ENCODE results near the gene SPDL1.

The SPDL1 gene

GRCh38 chr5:169542811-169543210 is 40.8 kb upstream of the SPDL1 start:
- no peaks in the 10 kb centered on the region for H3K36me3 ChIP-seq (ENCODE audit: control insufficient read depth in 1 of 2, insufficient read depth in 2 of 2, low read depth in 1 of 2, low read length in 2 of 2)
- no peak overlapping the region for H3K23ac ChIP-seq (ENCODE audit: low read length in 2 of 2)
- no peak overlapping the region for H2BK5ac ChIP-seq (ENCODE audit: low read depth, low read length, poor library complexity, severe bottlenecking)
- no peak overlapping the region for H2BK15ac ChIP-seq (ENCODE audit: low read depth, poor library complexity, severe bottlenecking)
- H3K9me3 ChIP-seq (ENCODE audit: control insufficient read depth, low read length): peaks cover 9% of the 10 kb centered on the region
- H3K4me1 ChIP-seq (ENCODE audit: control insufficient read depth, insufficient read depth, low read depth, low read length): no peaks in the 10 kb centered on the region
- no peak for DNase-seq
- H3K18ac ChIP-seq (ENCODE audit: low read depth in 1 of 2, low read length in 2 of 2): no peak overlapping the region
- H3K14ac ChIP-seq (ENCODE audit: low read length in 2 of 2): no peak overlapping the region
- no peak overlapping the region for H2AK5ac ChIP-seq (ENCODE audit: low read length, severe bottlenecking)
- no peak overlapping the region for H4K91ac ChIP-seq (ENCODE audit: low read length)
- no peak overlapping the region for H3K27ac ChIP-seq (ENCODE audit: low read length, poor library complexity, severe bottlenecking)
- H3K4me3 ChIP-seq (ENCODE audit: insufficient read depth in 1 of 2, low read depth in 1 of 2, low read length in 2 of 2): no peak overlapping the region
- H2AFZ ChIP-seq (ENCODE audit: low read depth, low read length): no peak overlapping the region
- no peak overlapping the region for H4K8ac ChIP-seq (ENCODE audit: low read length)
- H3K4me2 ChIP-seq (ENCODE audit: low read length, poor library complexity, severe bottlenecking): no peak overlapping the region
- no peak overlapping the region for H2BK120ac ChIP-seq (ENCODE audit: low read depth, low read length)
- H2BK12ac ChIP-seq (ENCODE audit: low read length in 2 of 2): no peak overlapping the region
- H3K27me3 ChIP-seq (ENCODE audit: control insufficient read depth in 1 of 2, insufficient read depth in 1 of 2, low read length in 2 of 2): no peaks in the 10 kb centered on the region
- H3K79me1 ChIP-seq (replicated peaks; ENCODE audit: low read length, poor library complexity, severe bottlenecking): no peaks in the 10 kb centered on the region
- no peak overlapping the region for H3K4ac ChIP-seq (ENCODE audit: low read depth in 1 of 2, low read length in 2 of 2)
- no CpG with 5 or more reads among the region's 2 CpGs for WGBS
- H3K9ac ChIP-seq (ENCODE audit: low read length): no peak overlapping the region

GRCh38 chr5:169544264-169544950 is 39.2 kb upstream of the SPDL1 start:
- Histone ChIP-seq H3K4me3 (ENCODE audit: insufficient read depth in 1 of 2, low read depth in 1 of 2, low read length in 2 of 2) (no peak overlapping the region), H3K9ac (ENCODE audit: low read length) (no peak overlapping the region), H3K27ac (ENCODE audit: low read length, poor library complexity, severe bottlenecking) (no peak overlapping the region), H3K18ac (ENCODE audit: low read depth in 1 of 2, low read length in 2 of 2) (no peak overlapping the region), H3K27me3 (ENCODE audit: control insufficient read depth in 1 of 2, insufficient read depth in 1 of 2, low read length in 2 of 2) (peaks cover 0 to 3% of the 10 kb centered on the region in 2 experiments), H3K79me1 (replicated peaks; ENCODE audit: low read length, poor library complexity, severe bottlenecking) (no peaks in the 10 kb centered on the region), H3K23ac (ENCODE audit: low read length in 2 of 2) (no peak overlapping the region), H2BK12ac (ENCODE audit: low read length in 2 of 2) (no peak overlapping the region), H3K36me3 (ENCODE audit: control insufficient read depth in 1 of 2, insufficient read depth in 2 of 2, low read depth in 1 of 2, low read length in 2 of 2) (no peaks in the 10 kb centered on the region), H2BK15ac (ENCODE audit: low read depth, poor library complexity, severe bottlenecking) (no peak overlapping the region), H3K4ac (ENCODE audit: low read depth in 1 of 2, low read length in 2 of 2) (no peak overlapping the region), H2AFZ (ENCODE audit: low read depth, low read length) (no peak overlapping the region), H3K14ac (ENCODE audit: low read length in 2 of 2) (no peak overlapping the region), H2BK5ac (ENCODE audit: low read depth, low read length, poor library complexity, severe bottlenecking) (no peak overlapping the region), H2AK5ac (ENCODE audit: low read length, severe bottlenecking) (no peak overlapping the region), H4K91ac (ENCODE audit: low read length) (no peak overlapping the region), H4K8ac (ENCODE audit: low read length) (no peak overlapping the region), H2BK120ac (ENCODE audit: low read depth, low read length) (no peak overlapping the region), H3K4me2 (ENCODE audit: low read length, poor library complexity, severe bottlenecking) (no peak overlapping the region), H3K4me1 (ENCODE audit: control insufficient read depth, insufficient read depth, low read depth, low read length) (no peaks in the 10 kb centered on the region), H3K9me3 (ENCODE audit: control insufficient read depth, low read length) (peaks cover 9% of the 10 kb centered on the region)
- DNase-seq: no peak
- 100% methylated on average over 1 of the region's 2 CpGs for WGBS

GRCh38 chr5:169545762-169546161 is 37.8 kb upstream of the SPDL1 start:
- 83% methylated on average over 1 of the region's 1 CpG for WGBS
- Histone ChIP-seq H2BK120ac (ENCODE audit: low read depth, low read length) (no peak overlapping the region), H3K14ac (ENCODE audit: low read length in 2 of 2) (no peak overlapping the region), H2BK15ac (ENCODE audit: low read depth, poor library complexity, severe bottlenecking) (no peak overlapping the region), H3K4me1 (ENCODE audit: control insufficient read depth, insufficient read depth, low read depth, low read length) (no peaks in the 10 kb centered on the region), H3K4ac (ENCODE audit: low read depth in 1 of 2, low read length in 2 of 2) (no peak overlapping the region), H3K4me2 (ENCODE audit: low read length, poor library complexity, severe bottlenecking) (no peak overlapping the region), H4K91ac (ENCODE audit: low read length) (no peak overlapping the region), H3K79me1 (replicated peaks; ENCODE audit: low read length, poor library complexity, severe bottlenecking) (no peaks in the 10 kb centered on the region), H4K8ac (ENCODE audit: low read length) (no peak overlapping the region), H2BK5ac (ENCODE audit: low read depth, low read length, poor library complexity, severe bottlenecking) (no peak overlapping the region), H3K18ac (ENCODE audit: low read depth in 1 of 2, low read length in 2 of 2) (no peak overlapping the region), H3K4me3 (ENCODE audit: insufficient read depth in 1 of 2, low read depth in 1 of 2, low read length in 2 of 2) (no peak overlapping the region), H3K9me3 (ENCODE audit: control insufficient read depth, low read length) (peaks cover 9% of the 10 kb centered on the region), H2BK12ac (ENCODE audit: low read length in 2 of 2) (no peak overlapping the region), H3K36me3 (ENCODE audit: control insufficient read depth in 1 of 2, insufficient read depth in 2 of 2, low read depth in 1 of 2, low read length in 2 of 2) (no peaks in the 10 kb centered on the region), H2AFZ (ENCODE audit: low read depth, low read length) (no peak overlapping the region), H3K27me3 (ENCODE audit: control insufficient read depth in 1 of 2, insufficient read depth in 1 of 2, low read length in 2 of 2) (peaks cover 0 to 3% of the 10 kb centered on the region in 2 experiments), H3K9ac (ENCODE audit: low read length) (no peak overlapping the region), H3K27ac (ENCODE audit: low read length, poor library complexity, severe bottlenecking) (no peak overlapping the region), H2AK5ac (ENCODE audit: low read length, severe bottlenecking) (no peak overlapping the region), H3K23ac (ENCODE audit: low read length in 2 of 2) (no peak overlapping the region)
- no peak for DNase-seq

- Histone ChIP-seq H3K4ac (ENCODE audit: low read depth in 1 of 2, low read length in 2 of 2) (no peak overlapping the region), H2BK15ac (ENCODE audit: low read depth, poor library complexity, severe bottlenecking) (no peak overlapping the region), H3K27me3 (ENCODE audit: control insufficient read depth in 1 of 2, insufficient read depth in 1 of 2, low read length in 2 of 2) (peaks cover 0 to 3% of the 10 kb centered on the region in 2 experiments), H2BK12ac (ENCODE audit: low read length in 2 of 2) (no peak overlapping the region), H3K14ac (ENCODE audit: low read length in 2 of 2) (no peak overlapping the region), H3K4me2 (ENCODE audit: low read length, poor library complexity, severe bottlenecking) (no peak overlapping the region), H3K4me3 (ENCODE audit: insufficient read depth in 1 of 2, low read depth in 1 of 2, low read length in 2 of 2) (no peak overlapping the region), H3K4me1 (ENCODE audit: control insufficient read depth, insufficient read depth, low read depth, low read length) (no peaks in the 10 kb centered on the region), H3K9me3 (ENCODE audit: control insufficient read depth, low read length) (peaks cover 6% of the 10 kb centered on the region), H3K36me3 (ENCODE audit: control insufficient read depth in 1 of 2, insufficient read depth in 2 of 2, low read depth in 1 of 2, low read length in 2 of 2) (no peaks in the 10 kb centered on the region), H3K9ac (ENCODE audit: low read length) (no peak overlapping the region), H3K23ac (ENCODE audit: low read length in 2 of 2) (no peak overlapping the region), H4K8ac (ENCODE audit: low read length) (no peak overlapping the region), H2BK120ac (ENCODE audit: low read depth, low read length) (no peak overlapping the region), H3K27ac (ENCODE audit: low read length, poor library complexity, severe bottlenecking) (no peak overlapping the region), H2AFZ (ENCODE audit: low read depth, low read length) (no peak overlapping the region), H4K91ac (ENCODE audit: low read length) (no peak overlapping the region), H2AK5ac (ENCODE audit: low read length, severe bottlenecking) (no peak overlapping the region), H3K18ac (ENCODE audit: low read depth in 1 of 2, low read length in 2 of 2) (no peak overlapping the region), H3K79me1 (replicated peaks; ENCODE audit: low read length, poor library complexity, severe bottlenecking) (no peaks in the 10 kb centered on the region), H2BK5ac (ENCODE audit: low read depth, low read length, poor library complexity, severe bottlenecking) (no peak overlapping the region)
- no peak for DNase-seq
- 90% methylated on average over 2 of the region's 3 CpGs for WGBS
Measured at GRCh38 chr5:169546346-169546745, 37.2 kb upstream of the SPDL1 start.
